Smooth muscle cell (in vitro differentiated cells): ENCODE data around the gene SDS. TPM values are rescaled to one million over a fixed set of nuclear protein-coding genes. Genes with fewer than 3 reads are reported as not detected.

Experiments used
- DNase-seq: peaks from one replicate; lab custom pipeline; 2025; ENCODE audit not compliant: unreplicated experiment; lab: John Stamatoyannopoulos, UW
- H2AFZ ChIP-seq: fragments of 200-600 bp; sonication (generic); 2 replicates; pipeline ENCODE4 v1.6.0; 2016; ENCODE audit warnings: antibody characterized with exemption, low read depth, mild to moderate bottlenecking
- H3F3A ChIP-seq: fragments of 200-600 bp; sonication (generic); 2 replicates; pipeline ENCODE4 v1.6.0; 2017; ENCODE audit warnings: antibody characterized with exemption, low read depth
- H3K27ac ChIP-seq: fragments of 200-600 bp; sonication (generic); 2 replicates; pipeline ENCODE4 v1.5.1; 2016; ENCODE audit warnings: low read depth, mild to moderate bottlenecking
- H3K27me3 ChIP-seq: fragments of 200-600 bp; sonication (generic); 2 replicates; pipeline ENCODE4 v1.6.1; 2016; ENCODE audit warnings: low read depth, mild to moderate bottlenecking
- H3K36me3 ChIP-seq: fragments of 200-600 bp; sonication (generic); 2 replicates; pipeline ENCODE4 v1.5.1; 2016; ENCODE audit warnings: low read depth
- H3K4me1 ChIP-seq: fragments of 200-600 bp; sonication (generic); 2 replicates; pipeline ENCODE4 v1.5.1; 2016; ENCODE audit warnings: low read depth
- H3K4me2 ChIP-seq: fragments of 200-600 bp; sonication (generic); 2 replicates; pipeline ENCODE4 v1.6.0; 2016; ENCODE audit warnings: mild to moderate bottlenecking
- H3K4me3 ChIP-seq: fragments of 200-600 bp; sonication (generic); 2 replicates; pipeline ENCODE4 v1.5.1; 2016; ENCODE audit warnings: mild to moderate bottlenecking
- H3K79me2 ChIP-seq: fragments of 200-600 bp; sonication (generic); 2 replicates; pipeline ENCODE4 v1.6.0; 2016; ENCODE audit warnings: low read depth, mild to moderate bottlenecking
- H3K9ac ChIP-seq: fragments of 200-600 bp; sonication (generic); 2 replicates; pipeline ENCODE4 v1.6.0; 2016; ENCODE audit warnings: low read depth
- H3K9me3 ChIP-seq: fragments of 200-600 bp; sonication (generic); replicated peaks from 2 replicates; pipeline ENCODE4 v1.5.1; 2016; ENCODE audit warnings: low read depth
- H4K20me1 ChIP-seq: fragments of 200-600 bp; sonication (generic); 2 replicates; pipeline ENCODE4 v1.6.0; 2016; ENCODE audit warnings: low read depth
- WGBS: methylation state at CpG from one replicate; pipeline ENCODE4 v1.1.7; 2016; ENCODE audit warnings: low lambda C conversion rate; 5-methylcytosine and 5-hydroxymethylcytosine counted together
- polyA plus RNA-seq: library from polyadenylated mRNA; unstranded; fragments of >200 nt; fragmentation: Nextera tagmentation; extraction: Ambion mirVana; gene quantifications from 2 replicates; pipeline ENCODE4 v1.2.1, GENCODE V29; 2016
- total RNA-seq: library from RNA; depleted of rRNA; stranded (reverse); fragments of >200 nt; gene quantifications from 2 replicates; pipeline ENCODE4 v1.2.3, GENCODE V29; 2014
- TF ChIP-seq, protein P1 (sequence below): fragments of 200-600 bp; sonication (generic); IDR thresholded peaks from 2 replicates; pipeline ENCODE4 v1.5.1; 2017; ENCODE audit warnings: borderline replicate concordance, mild to moderate bottlenecking, antibody characterized with exemption; ENCODE audit not compliant: insufficient read depth, poor library complexity, severe bottlenecking

SDS gene
- total and polyA plus RNA-seq, 2 experiments from 2014 or later, result not detected

GRCh38 chr12:113393749-113394148 is 9.9 kb downstream of the SDS start:
- Histone ChIP-seq H3K4me1 (no peaks in the 10 kb centered on the region), H3K27me3 (no peaks in the 10 kb centered on the region), H3K36me3 (no peaks in the 10 kb centered on the region), H2AFZ (no peak overlapping the region), H3F3A (no peaks in the 10 kb centered on the region), H3K79me2 (no peaks in the 10 kb centered on the region), H3K9me3 (no peaks in the 10 kb centered on the region), H3K9ac (no peak overlapping the region), H3K4me2 (no peak overlapping the region), H3K27ac (no peak overlapping the region), H4K20me1 (no peaks in the 10 kb centered on the region), H3K4me3 (no peak overlapping the region)
- WGBS, result 93% methylated on average over 5 of the region's 5 CpGs
- TF ChIP-seq, protein P1, sequence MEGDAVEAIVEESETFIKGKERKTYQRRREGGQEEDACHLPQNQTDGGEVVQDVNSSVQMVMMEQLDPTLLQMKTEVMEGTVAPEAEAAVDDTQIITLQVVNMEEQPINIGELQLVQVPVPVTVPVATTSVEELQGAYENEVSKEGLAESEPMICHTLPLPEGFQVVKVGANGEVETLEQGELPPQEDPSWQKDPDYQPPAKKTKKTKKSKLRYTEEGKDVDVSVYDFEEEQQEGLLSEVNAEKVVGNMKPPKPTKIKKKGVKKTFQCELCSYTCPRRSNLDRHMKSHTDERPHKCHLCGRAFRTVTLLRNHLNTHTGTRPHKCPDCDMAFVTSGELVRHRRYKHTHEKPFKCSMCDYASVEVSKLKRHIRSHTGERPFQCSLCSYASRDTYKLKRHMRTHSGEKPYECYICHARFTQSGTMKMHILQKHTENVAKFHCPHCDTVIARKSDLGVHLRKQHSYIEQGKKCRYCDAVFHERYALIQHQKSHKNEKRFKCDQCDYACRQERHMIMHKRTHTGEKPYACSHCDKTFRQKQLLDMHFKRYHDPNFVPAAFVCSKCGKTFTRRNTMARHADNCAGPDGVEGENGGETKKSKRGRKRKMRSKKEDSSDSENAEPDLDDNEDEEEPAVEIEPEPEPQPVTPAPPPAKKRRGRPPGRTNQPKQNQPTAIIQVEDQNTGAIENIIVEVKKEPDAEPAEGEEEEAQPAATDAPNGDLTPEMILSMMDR, result no peak
- DNase-seq, result no peak

DNA sequence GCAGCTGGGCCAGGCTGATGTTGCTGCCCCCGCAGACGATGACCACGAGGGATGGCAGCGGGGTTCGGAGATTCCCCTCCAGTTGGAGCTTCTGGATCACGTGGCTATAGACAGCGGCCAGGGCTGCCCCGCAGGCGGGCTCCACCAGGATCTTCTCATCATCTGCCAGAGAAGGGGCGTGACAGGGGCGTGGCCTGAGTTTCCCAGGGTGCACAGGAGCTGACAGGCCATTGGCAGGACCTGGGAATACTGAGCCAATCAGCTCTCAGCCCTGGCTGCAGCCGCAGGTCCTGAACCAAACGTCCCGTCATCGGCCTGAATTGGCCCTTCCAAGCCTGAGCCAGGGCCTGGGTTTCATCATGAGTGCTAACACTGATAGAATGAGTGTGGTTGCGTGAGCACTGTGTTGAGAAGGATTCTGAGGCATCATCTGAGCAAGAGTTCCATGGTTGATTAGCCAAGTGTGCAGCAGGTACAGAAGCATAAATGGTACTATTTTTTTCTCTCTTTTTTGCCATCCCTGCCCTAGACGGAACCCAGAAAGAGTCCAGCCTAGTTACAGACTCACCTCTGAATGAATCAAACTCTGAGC is 10.6 kb downstream of the SDS start:
- H2AFZ ChIP-seq, result no peak overlapping the region
- H3K9ac ChIP-seq, result no peak overlapping the region
- no peak overlapping the region for H3K27ac ChIP-seq
- H3K4me2 ChIP-seq, result no peak overlapping the region
- H4K20me1 ChIP-seq, result no peaks in the 10 kb centered on the region
- WGBS, result 50% methylated on average over 17 of the region's 17 CpGs
- H3F3A ChIP-seq, result no peaks in the 10 kb centered on the region
- no peaks in the 10 kb centered on the region for H3K9me3 ChIP-seq
- TF ChIP-seq, protein P1, result no peak
- no peaks in the 10 kb centered on the region for H3K27me3 ChIP-seq
- no peak overlapping the region for H3K4me3 ChIP-seq
- no peaks in the 10 kb centered on the region for H3K79me2 ChIP-seq
- H3K4me1 ChIP-seq, result no peaks in the 10 kb centered on the region
- DNase-seq, result no peak
- H3K36me3 ChIP-seq, result no peaks in the 10 kb centered on the region

DNA sequence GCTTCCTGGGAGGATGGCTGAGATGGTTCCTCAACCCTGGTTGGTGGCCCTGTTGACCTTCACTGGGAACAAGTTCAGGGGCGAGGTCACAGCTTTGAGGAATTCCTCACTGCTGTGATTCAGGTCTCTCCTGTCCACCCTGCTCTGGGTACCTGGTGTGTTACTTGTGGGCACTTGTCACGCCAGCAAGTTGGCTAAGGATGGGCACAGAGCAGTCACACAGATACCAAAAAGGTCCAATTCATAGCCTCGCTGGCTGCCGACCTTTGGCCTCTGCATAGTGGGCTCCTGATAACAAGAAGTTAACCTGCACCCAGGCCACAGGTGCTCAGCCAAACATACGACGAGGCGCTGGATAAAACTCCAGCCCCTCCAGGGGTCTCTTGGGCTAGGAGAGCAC is 11.2 kb downstream of the SDS start:
- Histone ChIP-seq H3K27me3 (no peaks in the 10 kb centered on the region), H3K27ac (no peak overlapping the region), H4K20me1 (no peaks in the 10 kb centered on the region), H3K9ac (no peak overlapping the region), H3K79me2 (no peaks in the 10 kb centered on the region), H3K4me2 (no peak overlapping the region), H3K9me3 (no peaks in the 10 kb centered on the region), H3F3A (no peaks in the 10 kb centered on the region), H3K36me3 (no peaks in the 10 kb centered on the region), H3K4me1 (no peaks in the 10 kb centered on the region), H3K4me3 (no peak overlapping the region), H2AFZ (no peak overlapping the region)
- no peak for DNase-seq
- TF ChIP-seq, protein P1, result no peak
- 94% methylated on average over 7 of the region's 7 CpGs for WGBS

DNA sequence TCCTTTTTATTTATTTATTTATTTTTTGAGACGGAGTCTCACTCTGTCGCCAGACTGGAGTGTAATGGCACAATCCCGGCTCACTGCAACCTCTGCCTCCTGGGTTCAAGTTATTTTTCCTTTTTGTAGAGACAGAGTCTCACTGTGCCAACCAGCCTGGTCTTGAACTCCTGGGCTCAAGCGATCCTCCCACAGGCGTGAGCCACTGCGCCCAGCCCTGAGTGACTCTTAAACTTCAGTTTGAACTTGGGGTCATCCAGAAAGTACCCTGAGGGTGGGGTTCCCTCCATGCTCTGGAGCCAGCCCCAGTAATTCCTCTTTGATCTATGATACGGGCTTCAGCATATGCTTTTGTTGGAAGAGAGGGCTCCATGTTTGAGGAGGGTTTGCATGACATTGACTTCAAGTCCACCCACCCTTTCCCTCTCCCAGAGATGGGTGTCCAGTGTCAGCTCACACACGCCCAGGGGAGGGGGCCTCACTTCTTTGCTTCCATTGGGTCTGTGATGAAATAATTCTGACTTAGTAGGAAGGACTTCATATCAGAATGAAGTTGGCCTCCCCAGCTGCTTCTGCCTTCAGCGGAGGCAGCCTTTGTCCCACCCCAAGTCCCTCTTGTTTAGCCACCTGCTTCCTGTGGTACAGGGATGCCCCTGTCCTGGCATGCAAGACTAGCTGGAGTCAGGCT is 11.9 kb downstream of the SDS start:
- H3K4me1 ChIP-seq, result no peaks in the 10 kb centered on the region
- H3K27ac ChIP-seq, result no peak overlapping the region
- no peaks in the 10 kb centered on the region for H4K20me1 ChIP-seq
- H3K36me3 ChIP-seq, result no peaks in the 10 kb centered on the region
- H3K4me3 ChIP-seq, result no peak overlapping the region
- H3F3A ChIP-seq, result no peaks in the 10 kb centered on the region
- no peaks in the 10 kb centered on the region for H3K79me2 ChIP-seq
- no peaks in the 10 kb centered on the region for H3K9me3 ChIP-seq
- TF ChIP-seq, protein P1, result no peak
- no peak for DNase-seq
- no peak overlapping the region for H3K4me2 ChIP-seq
- no peaks in the 10 kb centered on the region for H3K27me3 ChIP-seq
- no peak overlapping the region for H3K9ac ChIP-seq
- H2AFZ ChIP-seq, result no peak overlapping the region
- 95% methylated on average over 9 of the region's 9 CpGs for WGBS
